Epithelial cell of esophagus (primary cell): ENCODE results near the gene SEC16A.

Experiments
- DNase-seq: peaks from one replicate; pipeline ENCODE4 v3.0.0; 2010; ENCODE audit warnings: low read depth
- H3K4me3 ChIP-seq: 2 replicates; pipeline ENCODE4 v1.5.1; 2011; ENCODE audit warnings: mild to moderate bottlenecking, low read length, control low read depth
- TF ChIP-seq, protein P1 (sequence below): IDR thresholded peaks from 2 replicates; pipeline ENCODE4 v1.5.1; 2011; ENCODE audit warnings: low read depth, mild to moderate bottlenecking, low read length, control low read depth, inconsistent platforms; ENCODE audit not compliant: insufficient read depth; ENCODE audit errors: missing control alignments

The SEC16A gene

DNA sequence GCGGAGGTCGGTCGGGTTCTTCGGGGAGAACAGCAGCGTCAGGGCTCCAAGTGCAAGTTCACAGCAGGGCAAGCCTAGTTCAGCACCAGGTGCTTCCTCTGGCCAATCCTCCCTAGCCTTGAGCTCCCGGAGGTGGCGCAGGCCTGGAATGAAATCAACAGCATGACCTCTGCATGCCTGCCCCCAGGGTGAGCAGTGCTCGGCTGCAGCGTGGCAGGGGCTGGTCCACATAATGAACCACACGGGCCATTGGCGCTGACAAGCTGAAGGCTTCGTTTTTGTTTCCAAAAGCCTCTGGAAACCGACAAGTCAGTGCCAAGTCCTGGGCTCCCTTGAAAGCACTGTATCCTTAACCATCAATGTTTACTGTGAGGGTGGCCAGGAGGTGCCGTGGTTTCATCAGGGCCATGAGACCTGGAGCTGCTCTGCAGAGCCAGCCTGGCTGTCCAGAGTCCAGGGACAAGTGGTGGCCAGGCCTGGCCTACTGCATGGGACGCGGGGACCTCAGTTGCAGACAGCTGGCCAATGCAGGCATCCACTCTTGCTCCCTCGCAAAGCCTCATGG is 41.1 kb downstream of the SEC16A start:
- TF ChIP-seq, protein P1, sequence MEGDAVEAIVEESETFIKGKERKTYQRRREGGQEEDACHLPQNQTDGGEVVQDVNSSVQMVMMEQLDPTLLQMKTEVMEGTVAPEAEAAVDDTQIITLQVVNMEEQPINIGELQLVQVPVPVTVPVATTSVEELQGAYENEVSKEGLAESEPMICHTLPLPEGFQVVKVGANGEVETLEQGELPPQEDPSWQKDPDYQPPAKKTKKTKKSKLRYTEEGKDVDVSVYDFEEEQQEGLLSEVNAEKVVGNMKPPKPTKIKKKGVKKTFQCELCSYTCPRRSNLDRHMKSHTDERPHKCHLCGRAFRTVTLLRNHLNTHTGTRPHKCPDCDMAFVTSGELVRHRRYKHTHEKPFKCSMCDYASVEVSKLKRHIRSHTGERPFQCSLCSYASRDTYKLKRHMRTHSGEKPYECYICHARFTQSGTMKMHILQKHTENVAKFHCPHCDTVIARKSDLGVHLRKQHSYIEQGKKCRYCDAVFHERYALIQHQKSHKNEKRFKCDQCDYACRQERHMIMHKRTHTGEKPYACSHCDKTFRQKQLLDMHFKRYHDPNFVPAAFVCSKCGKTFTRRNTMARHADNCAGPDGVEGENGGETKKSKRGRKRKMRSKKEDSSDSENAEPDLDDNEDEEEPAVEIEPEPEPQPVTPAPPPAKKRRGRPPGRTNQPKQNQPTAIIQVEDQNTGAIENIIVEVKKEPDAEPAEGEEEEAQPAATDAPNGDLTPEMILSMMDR, result no peak
- no peak overlapping the region for H3K4me3 ChIP-seq
- no peak for DNase-seq

DNA sequence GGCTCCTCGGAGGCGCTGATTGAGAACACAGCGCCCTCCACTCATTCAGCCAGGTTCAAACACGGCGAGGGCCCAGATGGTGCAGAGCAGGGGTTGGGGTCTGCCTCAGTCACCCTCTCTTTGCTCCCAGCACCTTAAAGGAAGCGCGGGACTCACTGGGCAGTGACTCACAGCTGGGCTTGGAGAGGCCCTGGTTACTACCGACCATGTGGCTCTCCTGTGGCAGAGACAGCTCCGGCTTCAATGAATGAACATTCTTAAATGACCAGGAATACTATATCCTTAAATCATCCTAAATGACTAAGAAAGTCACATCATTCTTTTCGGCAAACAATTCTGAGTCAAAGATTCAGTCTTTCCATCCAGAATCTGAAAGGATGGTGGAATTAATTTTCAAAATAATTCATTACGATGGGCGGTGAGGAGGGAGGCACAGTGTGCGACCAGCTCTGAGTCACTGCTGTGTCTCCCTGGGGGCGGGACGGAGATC is 41.6 kb downstream of the SEC16A start:
- no peak for DNase-seq
- TF ChIP-seq, protein P1, result no peak
- H3K4me3 ChIP-seq, result no peak overlapping the region

DNA sequence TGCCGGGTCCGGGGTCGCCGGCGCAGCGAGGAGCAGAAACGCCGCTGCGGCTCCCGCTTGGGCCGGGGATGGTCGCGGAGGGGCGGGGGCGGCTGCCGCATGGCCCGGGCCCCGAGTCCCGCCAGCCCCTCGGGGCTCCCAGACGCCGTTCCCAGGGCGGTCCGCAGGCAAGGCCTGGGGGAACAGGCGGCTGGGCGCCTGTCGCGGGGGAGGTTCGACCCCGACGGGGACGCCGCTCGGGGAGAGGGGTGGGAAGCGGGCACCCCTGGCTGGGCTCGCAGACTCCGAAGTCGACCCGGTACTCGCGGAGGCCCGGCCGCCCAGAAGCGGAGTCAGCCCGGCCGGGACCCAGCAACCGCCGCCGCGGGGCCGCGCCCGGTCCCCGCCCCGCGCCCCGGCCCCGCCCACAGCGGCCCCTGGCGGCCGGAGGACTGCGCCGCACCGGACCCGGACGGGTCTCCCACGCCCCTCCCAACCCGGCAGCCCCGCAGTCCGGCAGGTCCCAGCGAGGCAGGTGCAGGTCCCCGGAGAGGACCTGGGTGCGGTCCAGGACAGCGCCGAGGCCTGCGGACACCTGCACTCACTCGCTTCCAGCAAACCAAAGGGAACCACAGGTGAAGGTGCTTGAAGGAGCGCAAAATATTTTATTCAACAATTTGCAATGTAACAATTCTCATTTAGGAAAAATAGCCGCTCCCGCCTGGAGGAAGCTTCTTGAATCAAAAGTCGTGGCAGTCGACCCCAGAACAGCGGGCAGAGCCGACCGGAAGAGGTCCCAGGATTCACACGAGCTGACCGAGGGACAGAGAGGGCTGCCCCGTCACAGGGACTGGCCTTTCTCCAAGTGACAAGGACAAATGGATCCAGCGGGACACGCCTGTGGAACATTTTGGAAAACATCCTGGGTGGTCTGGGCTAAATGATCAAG is 43.1 kb downstream of the SEC16A start, which contains the start of gene INPP5E:
INPP5E (minus strand) TSS at position 365 of the 928 bp plus-strand sequence. CDS start 426 bp downstream, outside the sequence.
- DNase-seq, result peak; percentile 72
- peak within 1 kb of the TSS; percentile 65 for H3K4me3 ChIP-seq
- TF ChIP-seq, protein P1, result peak; percentile 36

DNA sequence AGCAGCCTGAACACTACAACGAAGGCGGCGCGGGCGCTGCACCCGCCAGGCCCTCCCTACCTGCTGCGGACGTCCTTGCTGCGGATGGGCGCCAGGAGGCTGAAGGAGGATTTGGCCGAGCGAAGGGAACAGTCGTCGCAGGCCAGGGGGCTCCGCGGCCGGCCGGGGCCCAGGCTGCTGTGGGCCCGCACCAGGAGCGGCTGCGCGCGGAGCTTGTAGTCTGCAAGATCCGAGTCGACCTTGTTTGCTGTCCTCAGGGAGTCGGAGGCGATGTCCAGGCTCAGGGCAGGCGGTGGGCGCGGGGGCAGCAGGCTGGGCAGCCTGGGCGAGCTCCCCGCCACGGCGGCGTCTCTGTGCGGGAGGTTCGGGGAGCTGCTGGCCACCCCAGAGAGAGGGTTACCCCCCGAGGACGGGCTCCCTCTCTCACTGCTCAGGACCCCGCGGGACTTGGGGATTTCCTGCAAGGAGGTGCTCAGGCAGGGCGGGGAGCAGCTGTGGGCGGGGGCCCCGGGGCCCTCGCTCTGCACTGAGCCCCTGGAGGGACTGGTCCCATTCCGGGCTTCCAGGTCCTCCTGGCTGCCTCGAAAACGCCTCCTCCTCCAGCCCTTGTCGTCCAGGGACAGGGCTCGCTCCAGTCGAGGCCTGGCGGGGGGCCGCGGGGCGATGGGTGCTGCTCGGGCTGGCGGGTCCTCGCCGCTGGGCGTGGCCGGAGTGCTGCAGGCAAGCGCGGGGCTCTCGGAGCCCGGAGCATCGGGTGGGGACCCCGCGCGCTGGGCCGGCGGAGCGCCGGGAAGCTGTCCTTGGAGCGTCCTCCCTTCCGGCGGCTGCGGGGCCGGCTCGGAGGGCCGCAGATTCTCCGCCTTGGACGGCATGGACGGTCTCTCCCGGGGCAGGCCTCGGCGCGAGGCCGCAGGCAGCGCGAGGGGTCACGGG is 44.0 kb downstream of the SEC16A start:
- DNase-seq, result peak; percentile 39
- peak overlapping the region; percentile 65 for H3K4me3 ChIP-seq
- TF ChIP-seq, protein P1, result no peak

DNA sequence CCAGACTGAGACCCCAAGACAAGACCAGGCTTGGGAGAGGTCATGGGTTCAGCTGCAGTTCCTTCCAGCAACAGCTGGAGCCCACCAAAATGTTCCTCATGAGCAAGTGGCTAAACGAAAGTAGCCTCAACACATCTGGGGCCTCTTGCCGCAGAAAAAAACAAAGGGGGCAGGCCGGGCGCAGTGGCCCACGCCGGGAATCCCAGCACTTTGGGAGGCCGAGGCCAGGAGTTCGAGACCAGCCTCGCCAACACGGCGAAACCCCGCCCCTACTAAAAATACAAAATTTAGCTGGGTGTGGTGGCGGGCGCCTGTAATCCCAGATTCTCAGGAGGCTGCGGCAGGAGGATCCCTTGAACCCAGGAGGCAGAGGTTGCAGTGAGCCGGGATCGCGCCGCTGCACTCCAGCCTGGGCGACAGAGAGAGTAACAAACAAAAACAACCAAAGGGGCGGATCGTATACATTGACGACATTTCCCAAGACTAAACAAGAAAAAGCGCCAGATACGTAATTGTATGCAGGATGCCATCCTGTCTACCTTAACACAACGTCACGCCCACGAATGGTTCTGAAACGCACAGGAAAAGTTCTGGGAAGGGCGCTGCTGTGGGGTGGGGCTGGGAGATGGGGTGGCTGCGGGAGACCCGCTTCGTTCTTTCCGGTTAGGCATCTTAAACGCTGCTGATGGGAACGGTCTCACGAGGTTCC is 44.8 kb downstream of the SEC16A start:
- H3K4me3 ChIP-seq, result peak overlapping the region; percentile 65
- TF ChIP-seq, protein P1, result no peak
- peak; percentile 29 for DNase-seq

DNA sequence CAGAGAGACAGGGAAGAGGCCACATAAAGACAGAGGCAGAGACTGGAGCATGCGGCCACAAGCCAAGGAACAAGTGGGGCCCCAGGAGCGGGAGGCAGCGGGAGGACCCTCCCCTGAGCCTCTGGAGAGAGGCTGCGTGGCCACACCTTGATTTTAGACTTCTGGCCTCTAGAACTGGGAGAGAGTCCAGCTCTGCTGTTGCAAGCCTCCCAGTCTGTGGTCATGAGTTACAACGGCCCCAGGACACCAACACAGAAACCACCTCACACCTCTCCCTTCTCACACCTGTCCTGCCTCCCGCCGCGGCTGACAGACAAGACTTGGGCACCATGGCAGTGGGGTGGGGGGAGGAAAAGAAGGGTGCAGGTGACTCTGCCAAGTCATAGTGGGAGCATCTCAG is 45.4 kb downstream of the SEC16A start:
- TF ChIP-seq, protein P1, result no peak
- peak overlapping the region; percentile 65 for H3K4me3 ChIP-seq
- DNase-seq, result peak; percentile 33
